ENCODE data around the gene MCF2L2.

The MCF2L2 gene

DNA sequence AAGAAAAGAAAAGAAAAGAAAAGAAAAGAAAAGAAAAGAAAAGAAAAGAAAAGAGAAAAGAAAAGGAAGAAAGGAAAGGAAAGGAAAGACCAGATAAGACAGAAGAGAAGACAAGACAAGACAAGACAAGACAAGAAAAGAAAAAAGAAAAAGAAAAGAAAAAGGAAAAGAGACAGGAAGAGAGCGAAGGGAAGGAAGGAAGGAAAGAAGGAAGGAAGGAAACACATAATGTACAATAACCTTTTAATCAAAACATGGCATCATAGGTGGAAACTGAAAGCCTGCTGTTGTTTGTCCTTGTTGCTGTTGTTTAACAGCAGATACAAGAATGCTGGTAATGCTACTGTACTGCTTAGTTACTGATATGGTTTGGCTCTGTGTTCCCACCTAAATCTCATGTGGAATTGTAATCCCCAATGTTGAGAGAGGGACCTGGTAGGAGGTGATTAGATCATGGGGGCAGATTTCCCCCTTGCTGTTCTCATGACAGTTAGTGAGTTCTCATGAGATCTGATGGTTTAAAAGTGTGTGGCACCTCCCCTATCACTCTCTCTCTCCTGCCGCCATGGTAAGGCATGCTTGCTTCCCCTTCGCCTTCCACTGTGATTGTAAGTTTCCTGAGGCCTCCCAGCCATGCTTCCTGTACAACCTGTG, 67.3 kb downstream of the MCF2L2 start:
- peak; percentile 94 for DNase-seq

DNA sequence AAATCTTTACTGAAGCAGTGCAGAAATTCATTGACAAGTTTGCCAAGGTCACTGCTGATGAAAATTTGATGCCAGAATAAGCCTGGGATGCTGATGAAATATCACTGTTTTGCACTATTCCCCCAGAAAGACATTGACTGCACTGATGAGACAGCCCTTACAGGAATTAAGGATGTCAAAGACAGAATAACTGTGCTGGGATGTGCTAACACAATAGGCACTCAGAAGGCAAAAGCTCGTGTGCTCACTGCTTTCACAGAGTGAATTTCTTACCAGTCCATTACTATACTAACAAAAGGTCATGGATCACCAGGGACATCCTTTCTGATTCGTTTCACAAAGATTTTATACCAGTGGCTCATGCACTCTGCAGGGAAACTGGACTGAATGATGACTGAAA, 69.4 kb downstream of the MCF2L2 start:
- DNase-seq = no peak

DNA sequence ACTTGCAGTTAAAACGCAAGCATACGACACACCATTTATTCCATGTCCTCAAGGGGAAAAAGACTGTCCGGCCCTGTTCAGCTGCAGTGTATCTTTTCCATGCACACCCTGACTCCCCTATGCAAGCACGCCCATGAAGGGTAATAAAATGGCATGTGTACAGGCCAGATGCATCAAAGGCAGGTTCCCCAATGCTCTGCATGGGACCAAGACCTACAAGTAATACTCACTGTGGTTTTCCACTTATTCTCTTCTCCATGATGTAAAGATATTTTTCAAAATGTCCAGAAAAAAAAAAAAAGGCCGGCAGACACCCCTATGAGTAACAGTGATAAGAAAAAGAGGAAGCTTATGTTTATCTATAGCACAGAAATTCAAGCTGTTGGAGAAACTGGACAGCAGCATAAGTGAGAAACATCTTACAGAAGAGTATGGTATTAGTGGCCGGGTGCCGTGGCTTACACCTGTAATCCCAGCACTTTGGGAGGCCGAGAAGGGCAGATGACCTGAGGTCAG, 70.8 kb downstream of the MCF2L2 start:
- peak; percentile 86 for DNase-seq

DNA sequence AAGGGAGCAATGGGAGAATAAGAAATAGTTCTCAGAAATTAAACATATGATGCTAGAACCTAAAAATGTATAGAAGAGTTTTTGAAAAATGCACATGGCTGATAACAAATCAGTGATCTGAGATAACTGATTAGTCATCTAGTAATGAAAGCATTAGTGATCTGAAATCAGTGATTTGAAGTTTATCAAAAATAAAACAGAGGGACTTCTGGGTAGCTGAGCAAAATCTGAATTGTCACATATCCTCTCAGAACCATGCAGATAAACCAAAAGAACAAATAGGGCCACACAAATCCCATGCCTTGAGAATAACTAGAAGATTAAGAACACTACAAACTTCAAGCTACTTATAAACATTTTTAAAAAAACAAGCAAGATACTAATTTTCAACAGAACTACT, 71.5 kb downstream of the MCF2L2 start:
- DNase-seq = no peak

DNA sequence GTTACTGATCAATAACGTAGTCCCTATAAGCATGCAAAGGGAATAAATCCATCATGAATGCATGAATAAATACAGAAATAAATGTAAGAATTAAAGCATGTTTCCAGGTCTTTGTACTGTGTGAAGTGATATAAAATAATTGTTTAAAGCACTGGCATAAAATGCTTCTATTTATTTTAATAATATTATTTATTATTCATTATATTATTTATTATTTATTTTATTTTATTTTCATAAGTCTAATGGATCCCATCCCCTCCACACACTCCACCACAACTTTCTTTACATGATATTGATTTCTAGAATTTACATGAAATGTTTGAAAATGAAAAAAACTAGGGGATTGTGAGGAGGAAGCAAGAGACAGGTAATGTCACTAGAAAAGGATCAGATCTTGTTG, 73.5 kb downstream of the MCF2L2 start:
- no peak for DNase-seq

DNA sequence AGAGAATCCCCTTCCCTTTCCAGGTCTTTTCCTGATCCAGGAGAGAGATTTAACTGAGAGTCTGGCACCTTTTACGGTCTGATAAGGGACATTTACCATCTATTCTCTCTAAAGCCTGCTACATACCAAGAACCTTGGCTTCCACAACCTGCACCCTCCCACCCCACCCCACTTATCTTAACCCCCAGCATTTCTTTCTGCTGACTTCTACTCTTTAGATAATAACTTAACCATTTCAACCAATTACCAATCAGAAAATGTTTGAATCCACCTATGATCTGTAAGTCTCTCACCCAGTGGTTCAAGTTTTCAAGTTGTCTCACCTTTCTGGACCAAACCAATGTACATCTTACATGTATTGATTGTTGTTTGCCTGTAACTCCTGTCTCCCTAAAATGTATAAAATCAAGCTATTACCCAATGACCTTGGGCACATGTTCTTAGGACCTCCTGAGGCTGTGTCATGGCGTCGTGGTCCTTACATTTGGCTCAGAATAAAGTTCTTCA, 74.0 kb downstream of the MCF2L2 start:
- peak; percentile 92 for DNase-seq

DNA sequence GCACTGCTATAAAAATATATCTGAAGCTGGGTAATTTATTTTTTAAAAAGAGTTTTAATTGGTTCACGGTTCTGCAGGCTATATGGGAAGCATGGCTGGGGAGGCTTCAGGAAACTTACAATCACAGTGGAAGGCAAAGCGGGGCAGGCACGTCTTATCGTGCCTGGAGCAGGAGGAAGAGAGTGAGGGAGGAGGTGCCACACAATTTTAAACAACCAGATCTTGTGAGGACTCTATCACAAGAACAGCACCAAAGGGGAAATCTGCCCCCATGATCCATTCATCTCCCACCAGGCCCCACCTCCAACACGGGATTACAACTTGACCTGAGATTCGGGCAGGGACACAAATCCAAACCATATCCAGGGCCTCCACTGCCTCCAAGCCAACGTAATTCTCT, 75.0 kb downstream of the MCF2L2 start:
- DNase-seq = no peak

DNA sequence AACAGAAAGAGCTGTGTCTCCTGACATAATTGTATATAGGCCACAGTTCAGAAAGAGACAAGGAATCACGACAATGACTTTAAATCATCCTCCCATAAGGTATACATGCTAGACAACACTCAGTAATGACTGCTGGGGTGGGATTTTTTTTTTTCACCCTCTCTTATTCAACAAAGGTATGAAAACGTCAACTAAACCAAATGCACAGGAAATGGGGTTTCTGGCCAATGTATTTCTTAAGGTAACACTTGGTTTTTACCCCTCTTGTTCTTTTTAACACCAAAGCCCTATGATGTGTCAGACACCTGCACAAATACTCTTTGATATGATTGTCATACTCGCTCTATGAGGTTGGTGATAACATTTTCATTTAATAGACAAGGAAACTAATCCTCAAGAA, 78.3 kb downstream of the MCF2L2 start:
- no peak for DNase-seq

DNA sequence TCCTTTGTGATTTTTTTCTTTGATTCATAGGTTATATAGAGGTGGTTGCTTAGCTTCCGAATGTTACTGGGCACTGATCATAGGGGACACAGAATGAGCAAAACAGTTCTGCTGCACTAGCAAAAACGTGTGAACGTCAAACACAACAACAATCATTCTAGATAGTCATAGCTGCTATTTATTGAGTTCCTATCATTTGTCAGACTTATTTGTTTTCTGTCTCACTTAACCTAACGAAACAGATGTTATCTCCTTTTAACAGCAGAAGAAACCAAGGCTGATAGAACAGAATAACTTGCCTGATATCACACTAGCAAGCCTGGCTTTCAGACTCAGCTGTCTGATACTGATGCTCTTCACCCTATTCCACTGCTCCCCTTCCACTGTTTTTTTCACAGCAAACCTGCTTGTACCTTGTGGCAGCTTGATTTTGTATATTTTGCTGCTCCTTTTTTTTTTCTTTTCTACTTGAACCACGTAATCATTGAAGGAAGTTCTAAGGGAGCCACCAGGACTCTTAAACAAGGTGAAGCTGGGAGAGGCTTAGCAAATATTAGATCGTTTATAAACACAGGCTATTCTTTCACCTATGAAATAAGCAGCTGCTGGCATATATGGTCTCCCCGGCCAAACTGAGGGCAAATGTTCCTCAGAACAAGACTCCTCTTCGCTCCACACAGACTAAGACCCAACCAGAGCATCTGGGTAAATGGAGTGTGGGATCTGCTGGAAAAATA, 78.8 kb downstream of the MCF2L2 start:
- DNase-seq = peak; percentile 70

GRCh38 chr3:183342824-183343223, 85.6 kb downstream of the MCF2L2 start:
- no peak for DNase-seq

DNA sequence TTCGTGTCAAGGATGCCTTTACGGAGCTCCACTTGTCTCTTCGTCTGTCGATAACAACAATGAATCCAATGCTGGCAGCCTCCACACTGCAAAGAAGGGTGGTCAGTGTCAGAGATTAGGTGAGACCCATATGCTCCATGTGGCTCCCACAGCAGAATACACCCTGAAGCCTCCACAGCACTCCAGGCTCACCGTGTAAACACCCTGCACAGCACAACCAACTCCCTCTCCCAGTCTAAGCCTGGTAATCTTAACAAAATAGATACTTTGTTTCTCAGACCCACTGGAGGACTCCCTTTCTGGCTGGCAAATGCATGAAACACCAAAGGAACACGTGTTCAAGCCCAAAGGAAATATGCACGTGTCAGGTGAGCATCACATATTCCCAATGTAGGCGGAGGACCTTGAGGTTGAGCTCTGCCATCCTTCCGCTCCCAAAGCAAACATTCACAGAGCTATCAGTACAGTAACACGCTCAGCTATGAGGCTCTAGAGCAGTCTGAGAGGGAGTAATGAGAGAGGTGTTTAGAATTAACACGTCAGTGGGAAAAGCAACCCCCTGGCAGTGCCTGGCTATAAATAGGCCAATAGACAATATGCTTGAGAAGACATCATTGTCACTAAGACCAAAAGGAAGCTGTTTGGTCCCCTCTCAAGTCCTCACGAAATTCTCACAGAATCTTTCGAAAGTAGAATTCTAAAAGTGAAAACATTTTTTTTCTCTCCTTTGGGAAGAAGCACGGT, 86.7 kb downstream of the MCF2L2 start:
- no peak for DNase-seq

- DNase-seq = no peak
Measured at GRCh38 chr3:183340222-183340621, 88.2 kb downstream of the MCF2L2 start.

DNA sequence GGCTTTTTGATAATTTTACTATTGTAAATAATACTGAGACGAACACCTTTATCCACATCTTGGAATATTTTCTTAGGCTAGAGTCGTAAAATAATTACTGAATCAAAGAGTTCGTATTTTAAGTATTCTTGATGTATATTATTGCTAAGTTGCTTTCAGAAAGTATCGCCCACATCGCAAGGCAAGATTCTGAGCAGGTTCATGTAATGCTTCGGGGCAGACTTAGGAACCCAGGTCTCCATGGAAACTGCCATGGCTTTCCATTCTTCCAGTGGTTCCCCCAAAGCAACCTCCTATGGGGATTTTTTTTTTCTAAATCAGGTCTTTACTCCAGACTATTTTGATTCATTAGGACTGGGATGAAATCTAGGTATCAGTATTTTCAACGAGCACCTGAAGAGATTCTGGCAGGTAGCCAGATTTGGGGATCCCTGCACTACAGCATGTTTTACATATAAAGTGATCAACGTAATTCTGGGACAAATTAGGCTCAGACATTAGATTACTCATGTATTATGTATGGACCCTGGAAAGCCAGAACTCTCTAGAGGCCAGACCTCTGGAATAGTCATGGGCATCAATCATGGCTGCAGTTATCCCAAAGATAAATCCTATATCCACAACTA, 88.8 kb downstream of the MCF2L2 start:
- DNase-seq = no peak

DNA sequence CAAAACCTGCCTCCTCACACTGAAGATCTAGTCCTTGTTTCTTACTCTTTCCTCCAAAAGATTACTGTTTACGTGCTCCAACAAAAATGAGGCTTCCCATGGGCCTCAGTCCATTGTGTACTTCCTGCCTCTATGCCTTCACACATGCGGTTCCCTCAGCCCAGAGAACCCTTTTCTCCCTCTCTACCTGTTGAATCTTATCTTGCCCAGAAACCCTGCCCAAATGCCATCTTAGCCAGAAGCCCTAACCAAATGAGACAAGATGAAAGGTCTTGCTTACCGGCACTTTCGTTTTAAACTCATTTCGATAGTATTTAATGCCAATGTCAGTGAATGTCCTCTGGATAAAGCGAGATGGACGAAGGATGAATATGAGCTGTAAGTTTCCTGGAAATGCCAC, 89.9 kb downstream of the MCF2L2 start:
- no peak for DNase-seq

DNA sequence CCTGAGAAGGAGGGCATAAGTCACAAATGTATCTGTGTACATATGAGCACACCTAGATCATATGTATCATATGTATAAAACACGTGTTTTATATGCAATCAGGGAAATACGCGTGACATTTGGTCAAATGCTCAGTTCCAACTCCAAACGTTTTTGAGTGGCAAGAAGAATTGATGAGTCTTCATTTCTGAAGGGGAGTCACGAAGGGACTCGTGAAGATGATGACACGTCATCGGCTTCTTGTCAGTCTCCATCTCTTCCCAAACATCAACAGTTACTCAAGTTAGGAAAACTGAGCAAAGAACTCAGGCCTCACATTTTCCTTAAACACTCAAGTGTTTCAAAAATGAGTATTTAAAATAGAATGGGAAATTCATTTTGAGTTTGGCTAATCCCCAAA, 95.9 kb downstream of the MCF2L2 start:
- DNase-seq = no peak

DNA sequence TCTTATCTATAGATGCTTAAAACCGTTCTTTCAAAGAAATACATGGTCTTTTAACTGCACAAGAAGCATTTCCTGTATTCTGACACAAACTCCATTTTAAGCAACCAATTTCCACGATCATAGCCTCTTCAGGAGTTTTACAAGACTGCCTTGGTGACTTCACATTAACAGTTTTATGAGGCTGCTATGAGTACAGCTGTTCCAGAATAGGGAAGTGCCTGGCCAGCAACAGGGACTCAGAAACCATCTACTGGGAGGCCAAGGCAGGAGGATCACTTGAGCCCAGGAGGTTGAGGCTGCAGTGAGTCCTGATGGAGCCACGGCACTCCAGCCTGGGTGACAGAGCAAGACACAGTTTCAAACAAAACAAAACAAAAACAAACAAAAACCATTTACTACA, 96.9 kb downstream of the MCF2L2 start:
- no peak for DNase-seq

DNA sequence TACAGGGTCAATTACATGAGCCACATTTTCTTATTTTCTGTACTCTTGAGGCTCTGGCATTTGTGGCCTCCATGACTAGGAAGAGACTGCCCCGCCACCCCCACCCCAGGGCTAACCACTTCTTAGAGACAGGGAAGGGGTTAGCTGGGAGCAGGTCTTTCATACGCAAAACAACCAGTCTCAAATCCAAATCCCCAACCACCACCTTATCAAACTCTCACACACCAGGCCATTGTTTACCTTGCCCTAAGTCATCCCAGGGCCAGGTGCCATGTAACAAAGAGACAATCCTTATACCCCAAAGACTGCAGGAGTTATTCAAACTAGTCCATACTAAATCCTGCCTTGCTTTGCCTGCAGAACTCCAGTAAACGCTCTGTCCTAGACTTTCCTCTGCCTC, 97.5 kb downstream of the MCF2L2 start:
- peak; percentile 49 for DNase-seq

DNA sequence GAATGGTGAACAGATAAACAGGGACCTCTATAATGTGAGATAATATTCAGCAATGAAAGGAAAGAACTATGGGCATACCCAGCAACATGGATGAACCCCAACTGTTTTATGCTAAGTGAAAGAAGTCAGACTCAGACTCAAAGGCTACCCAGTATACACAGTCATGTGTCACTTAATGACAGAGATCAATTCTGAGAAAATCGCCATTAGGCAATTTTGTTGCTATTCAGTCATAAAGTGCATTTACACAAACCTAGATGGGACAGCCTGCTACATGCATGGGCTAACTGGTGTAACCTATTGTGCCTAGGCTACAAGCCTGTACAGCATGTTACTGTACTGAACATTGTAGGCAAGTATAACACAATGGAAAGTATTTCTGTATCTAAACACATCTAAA, 98.9 kb downstream of the MCF2L2 start:
- DNase-seq = no peak

- DNase-seq = no peak
Measured at GRCh38 chr3:183328823-183329222, 99.6 kb downstream of the MCF2L2 start.

GRCh38 chr3:183328164-183328563, 100.3 kb downstream of the MCF2L2 start:
- DNase-seq = no peak

- no peak for DNase-seq
Measured at GRCh38 chr3:183327343-183327742, 101.1 kb downstream of the MCF2L2 start.

DNA sequence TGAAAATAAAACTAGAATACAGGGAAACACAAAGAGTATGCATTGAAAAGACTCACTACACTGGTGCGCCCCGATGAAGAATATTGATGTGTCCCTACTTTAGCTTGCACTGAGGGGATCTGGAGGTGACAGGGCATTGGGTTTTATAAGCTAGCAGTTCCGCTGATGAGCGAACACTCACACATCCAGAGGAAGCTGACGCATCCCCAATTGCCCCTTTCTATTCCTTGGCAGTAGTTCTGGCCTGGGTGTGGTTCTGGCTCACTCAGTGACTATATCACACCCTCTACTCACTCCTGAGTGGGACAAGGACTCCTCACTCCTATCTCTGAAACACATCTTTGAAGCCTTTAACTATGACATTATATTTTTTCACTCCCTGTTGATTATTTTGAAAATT, 104.3 kb downstream of the MCF2L2 start:
- DNase-seq = peak; percentile 22

DNA sequence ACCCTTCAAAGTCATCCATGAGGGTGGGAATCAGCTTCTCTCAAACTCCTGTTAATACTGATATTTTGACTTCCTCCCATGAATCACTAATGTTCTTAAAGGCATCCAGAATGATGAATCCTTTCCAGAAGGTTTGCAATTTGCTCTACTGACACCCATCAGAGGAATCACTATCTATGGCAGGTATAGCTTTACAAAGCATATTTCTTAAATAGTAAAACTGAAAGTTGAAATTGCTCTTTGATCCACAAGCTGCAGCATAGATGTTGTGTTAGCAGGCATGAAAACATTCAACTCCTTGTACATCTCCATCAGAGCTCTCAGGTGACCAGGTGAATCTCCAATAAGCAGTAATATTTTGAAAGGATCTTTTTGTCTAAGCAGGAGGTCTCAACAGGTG, 109.0 kb downstream of the MCF2L2 start:
- DNase-seq = no peak

Data from hematopoietic multipotent progenitor cell treated with erythropoietin and hydrocortisone succinate and interleukin-3 and kit ligand, for 8 days (in vitro differentiated cells).